CD1c-positive myeloid dendritic cell (primary cell): ENCODE data around the gene EREG.
"Not testable (repeated sequence)": the region's sequence is repeated elsewhere in the genome, so short reads cannot be mapped to it uniquely, and the experiment has no call there.

Experiments
- DNase-seq: peaks from one replicate; pipeline ENCODE4 v3.0.0-alpha.2; 2016; ENCODE audit errors: extremely low spot score

EREG gene, protein sequence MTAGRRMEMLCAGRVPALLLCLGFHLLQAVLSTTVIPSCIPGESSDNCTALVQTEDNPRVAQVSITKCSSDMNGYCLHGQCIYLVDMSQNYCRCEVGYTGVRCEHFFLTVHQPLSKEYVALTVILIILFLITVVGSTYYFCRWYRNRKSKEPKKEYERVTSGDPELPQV

DNA sequence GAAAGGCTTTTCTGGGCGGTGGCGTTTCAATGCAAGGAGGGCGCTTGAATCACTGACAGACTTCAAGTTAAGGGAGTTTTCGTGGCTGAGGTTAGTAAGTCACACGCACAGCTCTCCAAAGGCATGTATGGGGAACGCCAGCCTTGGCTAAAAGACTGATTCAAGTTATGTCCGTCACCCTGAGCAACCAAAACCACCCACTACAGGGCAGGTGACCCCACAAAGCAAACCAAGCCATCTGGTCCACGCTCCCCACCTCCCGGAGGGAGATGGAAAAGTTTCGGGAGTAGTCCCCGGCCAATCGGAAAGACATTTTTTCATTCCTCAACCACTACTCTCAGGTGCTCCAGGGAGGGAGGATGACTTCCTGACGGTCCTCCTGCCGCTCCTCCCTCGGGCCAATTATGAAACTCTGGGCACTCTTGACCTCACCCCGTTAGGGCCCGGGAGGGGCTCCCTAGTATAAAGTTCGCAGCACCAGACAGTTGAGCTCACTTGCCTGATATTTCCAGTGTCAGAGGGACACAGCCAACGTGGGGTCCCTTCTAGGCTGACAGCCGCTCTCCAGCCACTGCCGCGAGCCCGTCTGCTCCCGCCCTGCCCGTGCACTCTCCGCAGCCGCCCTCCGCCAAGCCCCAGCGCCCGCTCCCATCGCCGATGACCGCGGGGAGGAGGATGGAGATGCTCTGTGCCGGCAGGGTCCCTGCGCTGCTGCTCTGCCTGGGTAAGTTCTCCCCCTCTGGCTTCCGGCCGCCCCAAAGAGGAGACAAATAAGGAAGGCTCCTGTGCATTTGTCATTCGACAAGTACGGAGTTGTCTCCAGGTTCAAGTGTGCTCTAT lies at the start of gene EREG:
Gene EREG, plus strand, starts transcription at position 494 of the 840 bp plus-strand sequence. Its CDS starts 164 bp downstream, at position 658.
- peak; percentile 61 for DNase-seq

DNA sequence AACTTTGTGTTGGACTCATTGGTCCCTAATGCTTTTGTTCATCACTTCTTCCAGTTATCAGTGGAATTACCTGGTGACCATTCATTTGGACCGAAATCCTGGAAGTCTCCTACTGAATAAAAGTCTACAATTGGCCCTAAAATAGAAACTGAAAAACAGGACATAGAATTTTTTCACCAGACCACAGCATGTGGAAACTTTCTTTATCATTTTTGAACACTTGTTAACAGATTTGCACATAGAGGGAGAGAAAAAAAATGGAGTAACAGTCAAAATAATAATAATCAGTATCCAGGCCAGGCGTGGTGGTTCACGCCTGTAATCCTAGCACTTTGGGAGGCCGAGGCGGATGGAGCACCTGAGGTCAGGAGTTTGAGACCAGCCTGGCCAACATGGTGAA lies 49.6 kb upstream of the EREG start:
- DNase-seq = no peak

DNA sequence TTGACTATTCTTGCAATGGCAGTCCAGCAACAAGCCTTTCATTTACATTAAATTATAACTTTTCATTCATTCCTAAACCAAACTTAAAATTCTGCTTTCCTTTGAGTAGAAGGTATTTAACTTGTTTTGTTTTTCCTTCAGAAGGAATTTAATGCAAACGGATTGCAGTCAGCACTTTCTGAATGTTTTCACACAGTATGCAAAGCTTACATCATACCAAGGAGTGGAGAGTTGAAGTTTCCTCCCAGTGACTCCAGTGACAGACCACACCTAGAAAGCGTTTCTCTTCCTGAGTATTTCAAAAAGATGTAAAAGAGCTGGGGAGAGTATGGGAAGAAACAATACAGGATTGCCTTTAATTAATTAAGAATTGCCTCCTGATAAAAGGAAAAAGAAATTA lies 48.5 kb upstream of the EREG start:
- DNase-seq = no peak

DNA sequence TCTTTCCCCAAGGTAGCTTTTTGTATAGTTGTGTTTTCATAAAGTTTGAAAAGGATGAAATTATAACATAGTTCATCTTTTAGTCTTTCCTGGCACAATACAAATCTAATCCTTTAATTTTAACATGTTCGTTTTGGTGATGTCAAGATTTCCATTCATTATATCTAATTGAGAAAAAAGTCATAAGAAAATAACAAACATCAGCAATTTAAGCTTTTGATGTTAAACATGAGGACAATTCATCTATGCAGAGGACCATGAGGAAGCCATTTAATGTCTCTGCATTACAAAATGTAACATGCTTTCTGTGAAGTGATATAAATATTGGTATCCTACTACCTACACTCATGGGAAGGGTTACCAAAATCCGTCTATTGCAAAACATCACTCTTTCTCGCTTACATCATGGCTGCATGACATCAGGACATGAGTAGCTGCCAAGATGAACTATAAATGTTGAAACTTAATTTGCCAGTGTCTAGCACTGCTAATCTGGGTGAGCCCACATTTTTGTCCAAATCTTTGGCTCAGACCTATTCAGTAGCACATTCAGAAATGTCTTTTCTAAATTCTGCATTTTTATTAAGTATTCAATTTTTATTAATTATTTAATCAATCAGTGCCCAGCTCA lies 47.2 kb upstream of the EREG start:
- no peak for DNase-seq

DNA sequence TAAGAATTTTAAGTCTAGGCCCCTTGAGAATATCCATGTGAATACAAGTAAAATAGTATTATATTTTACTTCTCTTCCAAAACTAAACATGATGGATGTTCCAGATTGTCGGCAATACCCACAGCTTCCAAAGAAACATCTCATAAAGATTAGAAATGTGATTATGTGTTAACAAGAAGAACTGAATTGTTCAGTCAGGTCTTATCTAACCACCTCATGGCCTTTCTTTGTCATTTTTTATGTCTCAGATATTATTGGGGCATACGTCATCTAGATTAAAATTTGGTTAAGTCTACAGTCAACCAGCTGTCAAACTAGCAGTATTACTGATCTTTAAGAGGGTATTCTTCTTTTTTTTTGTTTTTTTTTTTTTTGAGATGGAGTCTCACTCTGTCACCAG lies 46.7 kb upstream of the EREG start:
- DNase-seq = no peak

DNA sequence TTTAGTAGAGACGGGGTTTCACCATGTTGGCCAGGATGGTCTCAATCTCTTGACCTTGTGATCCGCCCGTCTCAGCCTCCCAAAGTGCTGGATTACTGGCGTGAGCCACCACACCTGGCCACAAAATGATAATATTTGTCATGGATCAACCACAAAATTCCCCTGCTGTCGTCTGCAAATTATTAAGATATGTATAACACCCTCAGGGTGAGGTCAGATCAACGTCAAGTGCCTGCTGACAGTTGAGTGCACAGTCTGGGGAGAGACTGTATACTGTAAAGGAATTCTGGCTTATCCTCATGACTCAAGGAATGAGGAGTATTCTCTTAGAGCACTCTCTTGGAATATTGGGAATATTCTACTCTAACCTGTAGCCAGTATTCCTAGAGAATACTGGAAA lies 45.5 kb upstream of the EREG start:
- no peak for DNase-seq

DNA sequence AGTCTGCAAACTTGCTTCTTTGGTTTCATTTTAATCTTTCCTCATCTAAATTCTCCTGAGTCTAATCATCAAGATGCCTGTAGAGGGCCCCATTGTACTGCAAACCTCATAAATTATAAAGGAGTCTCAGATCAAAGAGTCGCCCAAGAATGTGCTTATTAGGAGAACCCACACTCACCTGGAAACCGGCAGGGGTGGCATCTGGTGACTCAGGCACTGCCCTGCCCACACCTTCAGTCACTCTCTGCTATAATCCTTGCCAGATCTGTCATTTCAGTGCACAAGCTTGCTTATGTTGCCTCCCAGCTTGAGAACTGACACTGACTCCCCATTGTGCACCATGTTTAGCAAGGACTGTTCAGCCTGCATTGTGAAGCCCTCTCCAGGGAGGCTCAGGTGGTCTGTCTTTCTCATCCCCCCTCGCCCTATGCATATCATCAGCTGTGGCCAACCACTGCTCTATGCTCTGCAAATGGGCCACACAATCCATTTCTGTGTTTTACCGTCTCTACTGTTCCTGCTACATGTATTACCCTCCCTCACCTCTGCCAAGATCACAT lies 44.3 kb upstream of the EREG start:
- peak; percentile 75 for DNase-seq

DNA sequence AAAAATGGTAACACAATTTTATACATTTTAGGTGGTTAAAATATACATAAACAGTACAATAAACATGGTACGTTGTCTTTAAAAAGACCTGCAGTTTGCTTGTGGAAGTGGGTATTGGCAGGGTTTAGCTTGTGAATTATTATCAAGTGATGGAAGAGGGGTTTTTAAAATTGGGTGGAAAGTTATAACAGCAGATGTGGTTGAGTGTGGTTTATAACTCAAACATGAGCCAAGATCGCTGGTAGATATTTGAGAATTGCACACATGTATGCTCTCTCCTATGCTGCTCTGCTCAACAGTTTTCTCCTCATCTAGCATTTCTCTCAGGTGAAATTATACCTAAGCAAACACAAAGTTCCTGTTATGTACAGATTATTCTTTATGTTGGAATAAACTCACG lies 42.6 kb upstream of the EREG start:
- DNase-seq = no peak

DNA sequence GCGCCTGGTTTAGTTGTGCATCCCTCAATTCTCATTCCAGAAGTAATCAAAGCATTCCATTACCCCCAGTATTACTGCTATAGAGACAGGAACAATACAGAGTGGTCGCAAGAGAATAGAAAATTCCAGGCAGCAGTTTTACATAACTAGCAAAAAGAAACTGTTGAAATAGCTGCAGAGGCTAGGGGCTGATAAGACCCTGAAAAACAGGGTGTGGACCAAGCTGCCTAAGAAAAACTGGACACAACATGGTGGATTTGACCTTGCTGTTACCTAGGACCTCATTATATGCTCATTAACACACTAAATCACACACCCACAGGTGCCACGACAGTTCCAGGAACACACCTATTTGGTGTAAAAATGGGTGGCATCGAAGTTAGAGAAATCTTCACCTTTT lies 41.3 kb upstream of the EREG start:
- no peak for DNase-seq

DNA sequence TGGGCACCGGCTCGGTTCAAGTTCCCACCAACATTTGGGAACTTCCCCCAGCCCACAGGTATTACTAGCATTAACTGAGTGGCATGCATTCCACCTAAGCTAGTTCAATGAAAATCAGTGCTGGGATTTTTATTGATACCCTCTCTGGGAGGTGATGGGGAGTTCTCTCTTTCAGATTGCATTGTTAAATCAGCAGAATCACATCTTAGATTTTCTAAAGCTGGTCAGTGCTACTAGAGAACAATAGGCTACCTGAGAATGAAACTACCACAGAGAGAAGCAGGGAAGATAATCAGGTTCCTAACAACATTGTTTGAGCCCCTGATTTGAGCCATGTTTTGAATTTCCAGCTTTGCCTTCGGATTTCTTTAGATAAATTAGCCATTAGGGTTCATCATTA lies 40.7 kb upstream of the EREG start:
- no peak for DNase-seq

DNA sequence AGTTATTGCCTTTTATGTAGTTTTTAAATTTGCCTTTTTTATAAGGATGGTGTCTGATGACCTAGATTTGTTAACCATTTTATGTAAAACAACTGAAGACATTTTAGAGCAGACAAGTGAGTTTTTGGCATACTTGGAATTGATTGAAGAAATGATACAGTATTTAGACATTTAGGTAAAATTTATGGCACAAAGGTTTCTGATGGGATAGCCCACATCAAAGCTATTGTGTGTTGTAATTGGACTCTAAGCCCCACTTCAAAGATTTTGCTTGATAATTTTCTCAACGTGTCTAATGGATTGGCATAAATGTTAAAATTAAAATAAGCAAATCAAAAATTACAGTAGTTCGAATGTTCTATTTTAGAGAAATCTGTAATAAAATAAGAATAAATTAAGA lies 39.1 kb upstream of the EREG start:
- no peak for DNase-seq

DNA sequence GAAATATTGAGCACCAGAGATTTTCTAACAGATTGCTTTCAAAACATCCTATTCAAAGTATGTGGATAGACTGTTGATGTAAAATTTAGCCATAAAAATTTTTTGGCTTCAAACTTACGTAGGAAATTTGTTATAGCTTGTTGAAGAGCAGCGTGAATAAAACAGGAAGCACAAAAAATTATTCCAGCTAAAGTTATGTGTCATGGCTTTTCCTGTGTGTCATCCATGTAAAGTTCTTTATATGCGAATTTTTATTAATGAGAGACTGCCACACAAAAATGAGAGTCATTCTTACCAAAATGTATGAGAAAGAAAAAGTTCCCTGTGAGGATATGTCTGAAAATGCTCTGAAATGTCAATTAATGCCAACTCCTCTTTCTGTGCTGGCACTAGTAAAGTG lies 37.2 kb upstream of the EREG start:
- DNase-seq = peak; percentile 52

DNA sequence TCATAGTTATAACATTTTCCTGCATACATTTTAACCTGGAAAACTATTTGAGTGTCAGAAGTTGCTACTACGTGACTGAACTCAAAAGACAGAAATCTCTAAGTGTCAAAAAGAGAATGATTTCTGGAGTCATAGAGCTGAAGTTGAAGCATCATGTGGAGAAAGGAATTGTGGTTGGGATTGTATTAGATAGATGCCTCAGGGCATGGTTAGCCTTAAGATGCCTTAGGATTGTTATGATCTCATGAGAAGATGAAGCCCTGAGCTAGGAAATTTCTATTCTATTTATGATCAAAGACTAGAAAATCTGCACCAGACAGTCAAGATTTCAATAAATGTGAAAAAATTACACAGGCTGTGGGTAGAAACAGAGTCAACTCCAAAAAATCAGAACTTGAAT lies 36.4 kb upstream of the EREG start:
- no peak for DNase-seq

DNA sequence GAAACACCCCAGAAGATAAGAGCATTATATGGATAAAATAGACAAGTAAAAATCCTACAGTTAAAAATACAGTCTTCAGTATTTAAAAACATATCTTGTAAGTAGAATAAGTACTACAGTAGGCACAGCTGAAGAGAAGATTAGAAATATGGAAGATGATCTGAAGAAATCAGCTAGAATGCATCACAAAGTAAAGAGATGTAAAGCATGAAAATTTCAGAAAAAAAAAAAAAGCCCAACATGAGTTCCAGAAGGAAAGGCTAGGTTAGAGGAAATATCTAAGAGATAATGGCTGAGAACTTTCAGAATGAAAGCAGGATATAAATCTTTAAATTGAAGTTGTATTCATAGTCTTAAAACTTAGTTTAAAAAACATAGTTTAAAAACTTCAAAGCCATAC lies 35.6 kb upstream of the EREG start:
- DNase-seq = no peak

DNA sequence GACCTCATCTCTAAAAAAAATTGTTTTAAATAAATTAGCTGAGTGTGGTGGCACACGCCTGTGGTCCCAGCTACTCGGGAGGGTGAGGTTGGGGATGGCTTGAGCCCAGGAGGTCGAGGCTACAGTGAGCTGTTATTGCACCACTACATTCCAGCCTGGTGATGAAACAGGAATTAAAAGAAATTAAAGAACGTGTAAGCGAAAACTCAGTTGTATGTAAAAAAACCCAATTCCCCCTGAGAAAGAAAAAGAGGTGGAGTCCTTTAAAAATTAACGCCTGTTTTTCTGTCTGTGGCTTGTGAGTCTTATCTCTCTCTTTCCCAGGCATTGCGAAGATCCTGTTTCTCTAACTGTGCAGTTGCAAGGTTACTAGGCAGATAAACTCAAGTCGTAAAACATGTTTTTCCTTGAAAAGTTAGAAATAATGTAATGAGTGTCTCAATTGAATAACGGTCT lies 34.6 kb upstream of the EREG start:
- peak; percentile 30 for DNase-seq

DNA sequence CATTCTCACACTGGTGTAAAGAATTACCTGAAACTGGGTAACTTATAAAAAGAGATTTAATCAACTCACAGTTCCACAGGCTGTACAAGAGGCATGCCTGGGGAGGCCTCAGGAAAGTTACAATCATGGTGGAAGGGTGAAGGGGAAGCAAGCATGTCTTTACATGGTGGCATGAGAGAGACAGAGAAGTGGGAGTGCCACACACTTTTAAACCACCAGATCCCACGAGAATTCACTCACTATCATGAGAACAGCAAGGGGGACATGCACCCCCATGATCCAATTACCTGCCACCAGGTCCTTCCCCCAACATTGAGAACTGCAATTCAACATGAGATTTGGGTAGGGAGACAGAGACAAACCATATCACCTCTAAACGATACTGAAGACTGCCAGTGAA lies 33.7 kb upstream of the EREG start:
- no peak for DNase-seq

DNA sequence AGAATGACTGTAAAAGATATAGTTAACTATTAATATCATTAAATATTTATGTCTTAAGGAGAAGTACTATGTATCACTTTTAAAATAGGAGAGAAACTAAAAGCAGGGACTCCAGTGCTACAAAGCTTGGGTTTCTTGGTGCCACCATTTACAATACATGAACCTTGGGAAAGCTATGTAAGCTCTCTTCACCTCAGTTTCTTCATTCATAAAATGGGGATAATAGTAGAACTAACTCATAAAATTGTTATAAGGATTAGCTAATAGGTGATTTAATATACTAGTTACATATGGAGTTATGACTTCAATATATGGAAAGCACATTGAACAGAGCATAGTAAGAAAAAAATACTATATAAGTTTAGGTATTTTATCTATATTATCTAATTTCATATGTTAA lies 33.0 kb upstream of the EREG start:
- DNase-seq = no peak

DNA sequence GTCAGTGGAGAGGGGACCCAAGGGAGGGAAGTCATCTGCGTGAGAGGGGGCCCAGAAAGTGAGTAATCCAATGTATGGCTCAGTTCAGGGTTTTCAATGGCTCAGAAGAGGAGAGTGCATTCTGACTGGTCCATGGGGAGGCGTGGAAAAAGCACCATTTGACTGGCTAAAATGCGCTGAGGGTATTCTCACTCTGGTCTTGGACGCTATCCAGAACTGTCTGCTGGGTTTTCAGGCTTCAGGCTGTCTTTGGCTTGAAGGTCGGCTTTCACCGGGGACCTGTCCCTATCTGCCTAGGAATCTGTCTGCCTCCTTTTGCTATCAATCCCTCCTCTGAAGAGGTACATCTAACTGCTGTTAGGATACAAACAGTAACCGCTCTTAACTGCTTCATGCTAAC lies 30.3 kb upstream of the EREG start:
- DNase-seq = no peak

DNA sequence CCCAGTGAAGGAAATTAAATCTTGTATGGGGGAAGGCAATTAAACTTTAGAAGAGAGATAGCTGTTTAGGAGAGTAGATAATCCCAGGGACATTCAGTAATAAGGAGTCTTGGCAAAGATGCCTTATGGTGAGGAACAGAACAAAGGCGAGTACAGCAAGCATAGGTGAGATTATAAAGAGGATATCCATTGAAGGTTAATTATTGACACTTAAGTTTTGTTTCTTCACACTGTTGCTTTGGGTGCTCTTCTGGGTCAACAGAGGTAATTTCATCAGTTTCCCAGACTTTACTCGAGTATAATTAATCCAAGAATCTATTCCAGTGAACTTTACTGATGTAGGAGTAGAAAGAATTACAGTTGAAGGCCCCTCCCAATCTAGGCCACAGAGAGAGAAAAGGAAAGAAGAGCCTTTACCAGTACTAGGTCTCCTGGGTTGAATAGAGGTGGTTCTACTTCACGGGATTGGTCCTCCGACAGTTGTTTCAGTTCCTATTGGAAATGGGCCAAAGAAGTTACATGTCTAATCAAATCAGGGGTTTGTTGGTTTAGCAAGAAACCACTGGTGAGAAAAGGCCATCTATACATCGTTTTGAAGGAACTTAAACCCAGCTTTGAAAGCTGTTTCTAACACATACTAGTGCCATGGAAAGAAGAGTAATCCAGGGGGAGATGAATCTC lies 29.5 kb upstream of the EREG start:
- DNase-seq = peak; percentile 65

DNA sequence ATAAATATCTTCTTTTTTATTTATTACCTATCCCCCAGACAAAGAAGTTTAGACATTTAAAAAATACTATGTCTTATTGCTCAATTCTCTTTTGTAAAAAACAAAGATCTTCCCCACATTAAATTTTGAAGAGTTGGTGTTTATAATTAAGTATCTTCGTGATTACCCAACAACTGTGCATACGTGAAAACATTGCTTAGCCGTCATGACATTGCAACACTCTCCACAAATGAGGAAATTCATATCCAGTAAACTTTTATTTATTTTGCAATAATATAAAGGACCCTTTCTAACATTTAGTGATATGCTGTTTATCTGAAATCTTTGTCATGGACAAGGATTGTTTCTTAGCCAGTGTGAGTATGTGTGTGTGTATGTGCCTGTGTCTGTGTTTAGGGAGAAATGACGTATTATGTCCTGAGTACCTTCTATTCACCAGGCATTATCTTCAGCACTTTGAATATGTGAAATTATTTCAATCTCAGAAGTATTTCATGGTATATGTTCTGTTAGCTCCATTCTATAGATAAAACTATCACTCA lies 26.1 kb upstream of the EREG start:
- peak; percentile 81 for DNase-seq

DNA sequence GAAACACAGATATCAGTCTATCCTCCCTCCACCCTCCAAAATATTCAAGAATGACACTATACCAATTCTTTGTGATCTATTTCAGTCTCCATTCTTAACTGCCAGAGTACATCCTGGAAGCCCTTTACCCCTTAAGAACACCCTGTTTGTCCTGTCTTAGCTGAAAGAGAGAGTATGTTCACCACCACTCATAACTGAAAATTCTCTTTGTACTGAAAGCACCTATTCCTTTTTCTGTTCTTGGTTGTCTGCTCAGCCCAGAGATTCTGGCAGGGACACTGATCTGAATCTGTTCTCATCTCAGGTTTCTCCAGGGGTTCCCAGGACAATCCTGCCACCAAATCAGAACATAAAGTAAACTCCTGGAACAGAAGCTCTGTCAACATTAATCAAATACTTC lies 25.4 kb upstream of the EREG start:
- DNase-seq = no peak

DNA sequence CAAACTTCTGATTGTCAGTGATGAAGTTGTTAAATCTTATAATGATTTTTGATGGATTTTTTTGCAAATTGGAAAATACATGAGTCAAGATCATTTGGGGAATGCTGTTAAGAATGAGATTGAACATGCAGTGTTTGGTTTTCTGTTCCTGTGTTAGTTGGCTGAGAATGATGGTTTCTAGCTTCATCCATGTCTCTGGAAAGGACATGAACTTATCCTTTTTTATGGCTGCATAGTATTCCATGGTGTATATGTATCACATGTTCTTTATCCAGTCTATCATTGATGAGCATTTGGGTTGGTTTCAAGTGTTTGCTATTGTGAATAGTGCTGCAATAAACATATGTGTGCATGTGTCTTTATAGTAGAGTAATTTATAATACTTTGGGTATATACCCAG lies 24.5 kb upstream of the EREG start:
- DNase-seq = not testable (repeated sequence)
